Measurements from ENCODE around the gene TMTC4.
"Not testable (repeated sequence)": the region's sequence is repeated elsewhere in the genome, so short reads cannot be mapped to it uniquely, and the experiment has no call there.

TMTC4 gene

GRCh38 chr13:100588331-100589177 is 86.0 kb downstream of the TMTC4 start, which contains the start of gene GGACT:
Gene GGACT (minus strand): TSS chr13:100588789. CDS start chr13:100532591, 56,198 bp downstream.
- peak; percentile 96 for DNase-seq (ENCODE audit: low spot score)

DNA sequence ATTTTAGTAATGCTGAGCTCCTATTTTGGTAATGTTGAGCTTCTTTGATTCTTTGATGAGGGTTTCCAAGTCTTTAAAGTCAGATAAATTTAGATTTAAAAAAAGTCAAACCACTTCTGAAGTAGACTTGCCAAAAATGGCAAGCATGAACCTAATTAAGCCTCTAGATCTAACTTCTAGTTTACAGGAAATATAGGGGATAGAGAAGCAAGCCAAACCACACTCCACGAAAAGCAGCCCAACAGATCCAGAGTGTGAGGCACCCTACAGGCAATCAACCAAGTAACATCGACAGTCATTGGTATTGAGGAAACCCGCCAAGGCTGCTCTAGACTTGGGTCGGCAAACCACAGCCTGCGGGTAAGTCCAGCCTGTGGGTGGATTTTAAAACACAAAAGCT is 89.7 kb downstream of the TMTC4 start:
- DNase-seq (ENCODE audit: low spot score): no peak

GRCh38 chr13:100581504-100581903 is 93.1 kb downstream of the TMTC4 start:
- DNase-seq (ENCODE audit: low spot score): no peak

DNA sequence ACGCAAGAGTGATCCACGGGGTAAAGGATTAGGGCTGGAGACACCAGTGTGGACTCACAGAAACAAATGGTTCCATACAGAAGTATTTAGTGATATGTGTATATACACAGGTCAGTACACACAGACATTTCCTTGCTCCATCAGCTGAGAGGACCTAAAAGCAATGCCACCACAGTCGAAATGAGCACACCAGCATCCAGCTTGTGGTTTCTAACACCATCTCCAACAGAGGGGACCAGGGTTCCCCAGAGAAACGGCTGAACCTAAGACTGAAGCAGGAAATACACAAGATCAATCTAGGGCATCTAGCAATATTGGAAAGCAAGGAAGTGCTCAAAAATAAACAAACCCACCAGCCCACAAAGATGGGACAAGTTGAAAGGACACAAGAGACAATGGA is 93.6 kb downstream of the TMTC4 start:
- no peak for DNase-seq (ENCODE audit: low spot score)

- no peak for DNase-seq (ENCODE audit: low spot score)
Measured at GRCh38 chr13:100580045-100580444, 94.5 kb downstream of the TMTC4 start.

DNA sequence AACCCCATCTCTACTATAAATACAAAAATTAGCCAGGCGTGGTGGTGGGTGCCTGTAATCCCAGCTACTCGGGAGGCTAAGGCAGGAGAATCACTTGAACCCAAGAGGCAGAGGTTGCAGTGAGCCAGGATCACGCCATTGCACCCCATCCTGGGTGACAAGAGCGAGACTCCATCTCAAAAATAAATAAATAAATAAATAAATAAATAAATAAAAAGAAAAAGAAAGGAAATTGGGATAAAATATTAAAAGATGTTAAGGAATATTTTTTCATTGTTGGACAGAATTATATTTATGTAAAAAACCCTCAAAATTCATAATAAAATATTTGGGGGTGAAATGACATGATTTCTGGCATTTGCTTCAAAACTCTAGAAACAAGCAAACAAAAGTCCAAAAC is 97.4 kb downstream of the TMTC4 start:
- not testable (repeated sequence) for DNase-seq (ENCODE audit: low spot score)

DNA sequence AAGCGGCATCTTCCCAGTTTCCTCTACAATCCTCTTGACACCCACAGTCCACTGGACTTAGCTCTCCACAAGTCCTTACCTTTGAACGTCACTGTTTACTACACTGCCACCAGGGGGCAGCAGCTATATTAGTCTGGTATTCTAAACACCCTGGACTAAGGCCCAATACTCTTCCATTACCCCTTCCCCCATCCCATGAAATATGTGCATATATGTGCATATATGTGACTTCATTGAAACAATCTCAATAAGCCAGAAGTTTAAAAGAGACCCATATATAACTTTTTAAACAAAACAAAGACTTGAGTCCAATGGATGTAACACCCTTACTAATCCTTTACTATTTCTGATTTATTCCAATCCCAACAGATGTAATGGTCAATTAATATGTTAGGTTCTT is 101.5 kb downstream of the TMTC4 start:
- peak; percentile 72 for DNase-seq (ENCODE audit: low spot score)

GRCh38 chr13:100566543-100566942 is 108.1 kb downstream of the TMTC4 start:
- no peak for DNase-seq (ENCODE audit: low spot score)

GRCh38 chr13:100565286-100565685 is 109.3 kb downstream of the TMTC4 start:
- DNase-seq (ENCODE audit: low spot score): no peak

DNA sequence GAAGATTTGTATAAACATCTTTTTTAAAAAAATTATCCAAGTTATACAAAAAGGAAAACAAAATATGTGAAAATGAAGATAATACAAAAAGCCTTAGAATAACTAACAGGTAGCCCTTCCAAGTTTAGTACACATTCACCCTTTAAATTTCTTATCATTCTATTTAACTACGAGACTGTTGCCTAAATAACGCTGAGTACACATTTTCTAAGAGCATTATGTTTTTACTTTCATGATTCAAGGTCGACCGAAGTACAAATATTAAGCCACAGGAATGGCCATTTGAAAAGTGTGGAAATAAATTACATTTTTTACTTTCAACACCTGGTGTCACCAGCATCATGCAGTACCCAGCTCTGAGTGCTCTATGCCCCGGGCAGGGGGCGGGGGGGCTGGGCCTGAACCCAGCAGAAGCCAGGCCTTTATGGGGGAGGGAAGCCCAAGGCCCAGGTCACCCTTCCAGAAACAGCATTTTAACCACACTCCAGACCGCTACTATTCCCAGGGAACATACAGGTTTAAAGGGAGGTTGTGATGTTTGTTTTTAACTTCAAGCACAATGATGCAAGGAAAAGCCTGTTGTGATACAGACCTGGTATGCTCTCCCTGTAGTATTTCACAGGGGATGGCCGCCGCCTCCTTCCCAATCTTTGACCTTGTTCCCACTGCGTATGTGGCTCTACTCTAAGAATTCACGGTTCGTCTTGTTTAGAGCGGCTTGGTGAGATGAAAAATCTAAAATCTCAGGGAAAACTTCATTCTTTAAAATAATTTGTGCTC is 110.0 kb downstream of the TMTC4 start:
- no peak for DNase-seq (ENCODE audit: low spot score)

DNA sequence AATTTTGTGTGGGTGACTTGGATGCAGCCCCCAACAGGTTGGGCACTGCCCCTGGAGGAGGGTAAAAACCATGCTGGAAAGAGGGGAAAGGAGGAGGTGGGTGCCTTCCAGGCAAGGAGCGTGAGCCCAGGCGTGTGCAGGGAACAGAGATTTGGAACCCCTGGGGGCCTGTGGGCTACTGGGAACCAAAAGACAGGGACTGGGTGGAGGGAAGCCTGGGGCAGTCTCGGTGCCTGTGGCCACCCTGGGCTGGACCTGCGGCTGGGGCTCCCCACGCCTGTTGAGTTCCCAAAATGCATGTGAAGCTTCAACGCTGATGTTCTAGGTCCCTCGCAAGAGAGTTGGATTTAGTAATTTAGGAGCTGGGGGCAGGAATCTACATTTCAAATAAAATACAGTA is 110.8 kb downstream of the TMTC4 start:
- DNase-seq (ENCODE audit: low spot score): no peak

DNA sequence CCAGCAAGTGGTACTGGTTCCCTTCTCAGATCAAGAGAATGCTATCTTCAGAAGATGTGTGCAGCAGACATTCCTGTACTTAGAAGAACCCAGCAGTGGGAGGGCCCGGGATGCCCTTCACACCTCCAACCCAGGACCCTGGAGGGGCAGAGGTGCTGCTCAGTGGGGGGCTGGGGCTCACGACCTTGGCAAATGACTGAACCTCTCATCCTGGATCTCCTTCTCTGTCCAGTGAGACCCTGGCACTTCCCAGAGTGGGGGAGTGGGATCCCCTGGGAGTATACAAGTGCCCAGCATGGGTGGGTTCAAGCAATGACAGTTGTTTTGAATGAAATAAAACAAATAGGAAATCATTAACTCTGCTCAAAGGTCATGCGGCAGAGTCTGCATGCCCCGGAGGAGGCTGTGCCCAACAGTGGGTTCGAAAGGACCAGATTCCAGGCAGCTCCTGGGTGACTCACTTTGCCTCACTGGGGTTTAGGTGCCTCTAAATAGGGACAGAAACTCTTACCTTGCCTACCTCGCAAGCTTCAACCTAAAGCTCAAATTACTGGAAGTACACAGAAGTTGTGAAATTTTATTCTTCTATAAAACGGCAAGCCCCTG is 112.9 kb downstream of the TMTC4 start:
- no peak for DNase-seq (ENCODE audit: low spot score)

DNA sequence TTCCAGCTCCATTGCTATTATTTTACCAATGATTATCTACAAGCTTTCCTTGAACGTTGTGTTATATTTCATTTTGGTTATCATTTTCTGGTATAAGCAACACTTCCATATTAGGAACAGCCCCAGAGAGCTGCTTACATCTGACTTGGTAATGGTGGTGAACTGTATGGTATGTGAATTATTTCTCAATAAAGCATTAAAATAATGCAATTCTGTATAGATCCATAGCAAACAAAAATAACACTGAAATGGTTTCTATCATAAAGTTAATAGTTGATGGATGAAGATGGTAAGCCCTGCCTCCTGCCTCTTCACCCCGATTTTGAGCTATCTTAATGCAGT is 113.5 kb downstream of the TMTC4 start:
- DNase-seq (ENCODE audit: low spot score): no peak

- DNase-seq (ENCODE audit: low spot score): no peak
Measured at GRCh38 chr13:100560498-100561157, 114.0 kb downstream of the TMTC4 start.

DNA sequence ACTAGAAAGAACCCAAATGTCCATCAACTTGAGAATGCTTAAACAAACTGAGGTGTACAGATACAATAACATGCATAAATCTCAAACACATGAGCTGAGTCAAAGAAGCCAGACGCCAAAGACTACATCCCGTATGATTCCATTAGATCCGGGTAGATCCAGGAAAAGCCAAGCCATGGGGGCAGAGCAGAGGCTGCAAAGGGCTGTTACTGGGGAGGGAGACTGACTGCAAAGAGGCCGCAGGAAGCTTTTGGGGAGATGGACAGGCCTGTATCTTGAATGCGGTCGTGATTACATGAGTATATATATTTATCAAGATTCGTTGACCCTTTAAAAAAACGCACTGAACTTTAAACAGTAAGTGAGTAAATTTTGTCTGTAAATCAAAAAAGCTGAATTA is 114.7 kb downstream of the TMTC4 start:
- DNase-seq (ENCODE audit: low spot score): no peak

All from AG20443 (cell line).